DOHH2 (cell line): ENCODE data around the gene CCL13.

Experiments used
- H3F3A ChIP-seq: fragments of 200-600 bp; sonication (generic), shearing (Covaris generic); 2 replicates; pipeline ENCODE4 v1.6.0; 2016; ENCODE audit warnings: antibody characterized with exemption, mild to moderate bottlenecking; ENCODE audit not compliant: control insufficient read depth, insufficient read depth
- H3K27ac ChIP-seq: fragments of 200-600 bp; sonication (generic); 2 replicates; pipeline ENCODE4 v1.5.1; 2014; ENCODE audit warnings: low read depth, mild to moderate bottlenecking, low read length, moderate library complexity
- H3K27me3 ChIP-seq: fragments of 200-600 bp; sonication (generic); 2 replicates; pipeline ENCODE4 v1.6.1; 2014; ENCODE audit warnings: mild to moderate bottlenecking, low read length, mixed read lengths; ENCODE audit not compliant: control insufficient read depth
- H3K36me3 ChIP-seq: fragments of 200-600 bp; sonication (generic); 2 replicates; pipeline ENCODE4 v1.6.1; 2014; ENCODE audit warnings: mild to moderate bottlenecking, low read length, moderate library complexity, mixed read lengths; ENCODE audit not compliant: control insufficient read depth
- H3K4me1 ChIP-seq: fragments of 200-600 bp; sonication (generic); 2 replicates; pipeline ENCODE4 v1.6.1; 2014; ENCODE audit warnings: mild to moderate bottlenecking, low read length, mixed read lengths; ENCODE audit not compliant: control insufficient read depth
- H3K4me2 ChIP-seq: fragments of 200-600 bp; sonication (generic); 2 replicates; pipeline ENCODE4 v1.6.0; 2014; ENCODE audit warnings: mild to moderate bottlenecking, low read length, moderate library complexity
- H3K4me3 ChIP-seq: fragments of 200-600 bp; sonication (generic); 2 replicates; pipeline ENCODE4 v1.5.1; 2014; ENCODE audit warnings: mild to moderate bottlenecking, low read length, mixed read lengths
- H3K79me2 ChIP-seq: fragments of 200-600 bp; sonication (generic); 2 replicates; pipeline ENCODE4 v1.6.1; 2014; ENCODE audit warnings: mild to moderate bottlenecking, low read length, mixed read lengths; ENCODE audit not compliant: control insufficient read depth
- H3K9me2 ChIP-seq: fragments of 200-600 bp; sonication (generic); replicated peaks from 2 replicates; pipeline ENCODE4 v1.6.1; 2014; ENCODE audit warnings: mild to moderate bottlenecking, low read length, mixed read lengths; ENCODE audit not compliant: control insufficient read depth
- H3K9me3 ChIP-seq: fragments of 200-600 bp; sonication (generic); 2 replicates; pipeline ENCODE4 v1.6.1; 2014; ENCODE audit warnings: antibody characterized with exemption, low read length, mixed read lengths; ENCODE audit not compliant: control insufficient read depth, insufficient read depth
- H4K20me1 ChIP-seq: fragments of 200-600 bp; sonication (generic); 2 replicates; pipeline ENCODE4 v1.6.0; 2014; ENCODE audit warnings: low read depth, mild to moderate bottlenecking, antibody characterized with exemption, low read length, moderate library complexity; ENCODE audit not compliant: control insufficient read depth, insufficient read depth
- CTCF ChIP-seq: fragments of 200-600 bp; sonication (generic); IDR thresholded peaks from one replicate; pipeline ENCODE4 v1.5.1; 2014; ENCODE audit warnings: antibody characterized with exemption, mild to moderate bottlenecking, low read depth, low read length; ENCODE audit not compliant: poor library complexity, severe bottlenecking
- EZH2phosphoT487 ChIP-seq: fragments of 200-600 bp; sonication (generic); IDR thresholded peaks from 2 replicates; pipeline ENCODE4 v1.6.1; 2017; ENCODE audit warnings: borderline replicate concordance, mild to moderate bottlenecking, antibody characterized with exemption, low read length, moderate library complexity, mixed read lengths

CCL13 gene

GRCh38 chr17:34312080-34312479 lies 44.2 kb upstream of the CCL13 start:
- Histone ChIP-seq H3F3A (no peaks in the 10 kb centered on the region), H3K4me1 (no peaks in the 10 kb centered on the region), H3K36me3 (no peaks in the 10 kb centered on the region), H3K9me2 (no peaks in the 10 kb centered on the region), H4K20me1 (no peaks in the 10 kb centered on the region), H3K27ac (no peak overlapping the region), H3K4me2 (no peak overlapping the region), H3K79me2 (no peaks in the 10 kb centered on the region), H3K27me3 (peaks cover 17% of the 10 kb centered on the region), H3K4me3 (no peak overlapping the region), H3K9me3 (no peaks in the 10 kb centered on the region)
- TF ChIP-seq CTCF (no peak), EZH2phosphoT487 (no peak)

- Histone ChIP-seq H3K9me2 (no peaks in the 10 kb centered on the region), H3K4me2 (no peak overlapping the region), H3K36me3 (no peaks in the 10 kb centered on the region), H3K27ac (no peak overlapping the region), H3K79me2 (no peaks in the 10 kb centered on the region), H4K20me1 (no peaks in the 10 kb centered on the region), H3K4me1 (no peaks in the 10 kb centered on the region), H3K9me3 (no peaks in the 10 kb centered on the region), H3F3A (no peaks in the 10 kb centered on the region), H3K27me3 (peaks cover 17% of the 10 kb centered on the region), H3K4me3 (no peak overlapping the region)
- TF ChIP-seq EZH2phosphoT487 (no peak), CTCF (no peak)
Observed at GRCh38 chr17:34313164-34313563, 43.1 kb upstream of the CCL13 start.

DNA sequence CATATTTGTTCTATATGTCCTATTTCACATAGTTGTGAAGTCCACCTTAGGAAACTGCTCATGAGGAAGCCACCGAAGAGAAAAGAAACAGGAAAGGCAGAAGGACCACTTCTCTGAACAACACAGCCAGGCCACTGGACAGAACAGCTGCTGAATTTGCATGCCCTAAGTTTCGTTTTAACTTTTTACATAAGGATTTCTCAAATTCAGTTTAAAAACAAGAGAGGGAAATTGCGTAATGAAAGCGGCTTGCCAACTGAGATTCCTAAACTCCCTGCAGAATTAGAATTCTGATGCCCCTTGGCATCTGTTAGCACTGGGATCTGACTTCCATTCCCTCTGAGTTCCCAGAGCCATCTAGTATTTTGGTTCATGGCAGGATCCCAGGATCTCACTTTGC lies 42.0 kb upstream of the CCL13 start:
- TF ChIP-seq EZH2phosphoT487 (no peak), CTCF (no peak)
- peaks cover 17% of the 10 kb centered on the region for H3K27me3 ChIP-seq
- no peaks in the 10 kb centered on the region for H3K9me2 ChIP-seq
- H3K4me1 ChIP-seq: no peaks in the 10 kb centered on the region
- no peak overlapping the region for H3K4me2 ChIP-seq
- H3K9me3 ChIP-seq: no peaks in the 10 kb centered on the region
- no peaks in the 10 kb centered on the region for H4K20me1 ChIP-seq
- H3K27ac ChIP-seq: no peak overlapping the region
- no peaks in the 10 kb centered on the region for H3F3A ChIP-seq
- H3K36me3 ChIP-seq: no peaks in the 10 kb centered on the region
- no peaks in the 10 kb centered on the region for H3K79me2 ChIP-seq
- H3K4me3 ChIP-seq: no peak overlapping the region

GRCh38 chr17:34318474-34318873 lies 37.8 kb upstream of the CCL13 start:
- Histone ChIP-seq H3K27me3 (peaks cover 14% of the 10 kb centered on the region; the same call in 1 of the 2 replicates), H3K4me3 (no peak overlapping the region), H3K79me2 (no peaks in the 10 kb centered on the region), H4K20me1 (no peaks in the 10 kb centered on the region), H3K9me2 (no peaks in the 10 kb centered on the region), H3F3A (no peaks in the 10 kb centered on the region), H3K36me3 (no peaks in the 10 kb centered on the region), H3K27ac (no peak overlapping the region), H3K4me2 (no peak overlapping the region), H3K9me3 (no peaks in the 10 kb centered on the region), H3K4me1 (no peaks in the 10 kb centered on the region)
- TF ChIP-seq EZH2phosphoT487: no peak
- TF ChIP-seq CTCF: peak; percentile 34
